NCI-H1436 treated with DMSO at 0.1 percent for 48 hours (cell line): Measurements from ENCODE around the gene CTTNBP2.
"Not testable (repeated sequence)": the region's sequence is repeated elsewhere in the genome, so short reads cannot be mapped to it uniquely, and the experiment has no call there.

Experiments used
- DNase-seq: peaks from one replicate; lab custom pipeline; 2025; lab: John Stamatoyannopoulos, UW

CTTNBP2 gene

DNA sequence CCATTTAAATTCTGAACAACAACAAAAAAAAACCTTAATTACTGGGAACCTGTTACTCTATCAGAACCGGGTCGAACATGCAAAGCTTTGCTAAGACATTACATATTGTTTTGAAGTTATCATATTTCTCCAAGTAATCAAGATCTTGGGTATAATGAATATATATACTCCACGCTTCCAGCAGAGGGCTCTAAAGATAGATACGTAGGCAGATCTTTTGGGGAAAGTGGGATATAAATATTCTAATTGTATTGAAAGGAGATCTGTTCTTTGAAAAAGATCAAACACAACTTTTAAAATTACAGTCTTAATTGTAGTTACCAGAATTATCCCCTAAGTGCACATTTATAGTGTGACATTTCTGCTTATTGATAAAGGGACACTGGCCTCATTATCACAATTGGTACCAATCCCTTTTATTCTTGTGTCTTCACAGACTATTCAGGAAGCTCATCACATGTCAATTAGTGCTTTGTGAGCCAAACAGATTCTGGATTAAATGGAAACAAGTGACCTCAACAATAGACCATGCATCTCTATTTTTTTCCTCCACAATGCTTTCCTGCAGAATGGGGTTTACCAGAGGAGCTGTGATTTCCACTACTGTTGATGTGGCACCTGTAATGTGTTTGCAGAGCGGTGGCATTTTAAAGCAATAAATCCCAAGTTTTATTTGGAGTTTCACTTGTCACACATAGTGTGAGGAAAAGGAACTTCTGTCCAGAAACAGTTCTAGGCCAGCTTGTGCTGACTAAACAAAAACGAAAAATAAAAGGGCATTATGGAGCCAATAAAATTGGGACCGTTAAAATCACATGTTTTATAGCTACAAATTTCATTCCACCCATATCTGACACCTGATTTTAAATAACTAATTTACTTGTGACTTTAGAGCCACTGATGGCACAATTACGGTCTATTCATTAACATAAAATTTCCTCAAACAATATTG lies 122.4 kb downstream of the CTTNBP2 start:
- no peak for DNase-seq

DNA sequence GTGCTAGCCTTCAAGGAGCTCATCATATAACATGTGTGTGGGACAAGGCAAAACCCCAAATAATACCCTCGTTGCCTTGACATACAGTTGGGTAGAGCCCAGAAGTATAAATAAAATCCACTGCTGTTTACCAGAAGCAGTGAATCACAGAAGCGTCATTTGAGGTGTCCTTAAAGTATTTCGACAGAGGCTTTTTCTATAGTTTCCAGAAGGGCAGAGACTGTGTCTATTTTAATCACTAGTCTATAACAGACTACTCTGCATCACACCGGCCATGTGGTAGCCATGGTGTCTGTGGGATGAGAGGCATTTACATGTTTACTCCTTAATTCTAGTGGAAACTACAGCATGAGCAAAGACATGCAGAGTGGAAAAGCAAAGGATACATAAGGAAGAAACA lies 131.3 kb downstream of the CTTNBP2 start:
- no peak for DNase-seq

DNA sequence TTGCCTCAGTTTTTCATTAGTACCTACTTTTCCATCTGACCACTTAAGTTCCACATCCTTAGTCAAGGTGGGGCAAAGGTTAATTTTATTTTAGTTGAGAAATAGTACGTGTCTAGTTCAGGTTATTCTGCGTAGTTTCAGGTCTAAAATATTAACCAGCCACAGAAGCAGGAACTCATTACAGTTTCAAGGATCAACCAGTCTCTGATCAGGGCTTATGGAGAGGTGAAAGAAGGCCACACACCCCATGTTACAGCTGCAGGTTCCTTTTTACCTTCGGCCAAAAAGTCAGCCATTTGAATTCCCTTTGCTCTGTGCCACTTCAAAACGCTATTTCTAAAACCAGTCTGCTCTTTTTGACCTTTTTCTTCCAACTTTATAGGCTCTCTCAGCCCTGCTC lies 134.2 kb downstream of the CTTNBP2 start:
- no peak for DNase-seq

DNA sequence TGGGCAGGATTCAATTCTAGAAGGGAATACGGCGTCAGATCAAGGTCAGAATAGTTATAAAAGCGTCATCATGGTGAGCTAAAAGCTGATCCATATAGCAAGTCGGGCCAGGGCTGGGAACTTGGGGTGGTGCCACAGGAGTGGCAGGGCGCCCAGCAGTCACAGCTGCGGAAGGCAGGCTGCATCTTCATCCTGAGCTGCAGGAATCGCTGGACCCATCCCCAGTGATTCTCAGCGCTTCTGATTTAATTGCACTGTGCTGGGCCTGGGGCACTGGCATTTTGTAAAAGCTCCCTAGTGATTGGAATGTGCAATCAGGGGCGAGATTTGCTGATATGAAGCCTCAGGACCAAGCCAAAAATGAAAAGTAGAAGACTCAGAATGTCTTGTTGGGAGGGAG lies 135.3 kb downstream of the CTTNBP2 start:
- no peak for DNase-seq

DNA sequence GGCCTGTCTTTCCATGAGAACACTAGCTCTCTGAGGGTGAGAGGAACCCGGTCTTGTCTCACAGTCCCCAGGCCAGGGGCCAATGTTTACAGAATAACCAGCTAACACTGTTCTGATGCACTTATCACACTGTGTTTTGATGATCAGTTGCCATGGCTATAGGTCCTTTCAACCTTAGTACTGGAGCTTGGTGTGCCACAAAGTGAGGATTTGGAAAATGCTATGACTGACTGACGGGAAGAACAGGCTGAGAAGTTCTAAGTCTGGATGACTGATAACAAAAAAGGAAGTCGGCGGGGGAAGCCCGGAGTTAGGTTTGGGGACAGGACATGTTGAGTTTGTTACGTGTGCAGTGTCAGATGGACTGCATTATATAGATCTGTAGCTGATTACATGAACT lies 141.8 kb downstream of the CTTNBP2 start:
- no peak for DNase-seq

DNA sequence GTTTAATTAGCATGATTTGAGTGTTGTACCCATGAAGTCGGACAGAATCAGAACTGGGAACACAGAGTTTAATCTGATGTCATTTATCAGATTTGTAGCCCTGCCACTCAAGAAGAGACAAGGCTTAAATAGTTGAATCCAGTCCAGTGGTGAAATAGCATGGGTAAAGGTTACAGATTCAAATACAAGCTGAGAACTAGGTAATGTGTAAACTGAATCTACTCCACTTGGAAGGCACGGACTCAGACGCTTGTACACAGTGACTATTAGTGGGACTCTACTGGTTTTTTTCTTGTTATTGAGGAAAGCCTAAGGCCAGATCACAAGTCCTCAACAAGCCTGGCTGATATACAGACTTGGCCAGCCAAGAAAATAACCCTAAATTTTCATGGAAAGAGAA lies 142.9 kb downstream of the CTTNBP2 start:
- no peak for DNase-seq

DNA sequence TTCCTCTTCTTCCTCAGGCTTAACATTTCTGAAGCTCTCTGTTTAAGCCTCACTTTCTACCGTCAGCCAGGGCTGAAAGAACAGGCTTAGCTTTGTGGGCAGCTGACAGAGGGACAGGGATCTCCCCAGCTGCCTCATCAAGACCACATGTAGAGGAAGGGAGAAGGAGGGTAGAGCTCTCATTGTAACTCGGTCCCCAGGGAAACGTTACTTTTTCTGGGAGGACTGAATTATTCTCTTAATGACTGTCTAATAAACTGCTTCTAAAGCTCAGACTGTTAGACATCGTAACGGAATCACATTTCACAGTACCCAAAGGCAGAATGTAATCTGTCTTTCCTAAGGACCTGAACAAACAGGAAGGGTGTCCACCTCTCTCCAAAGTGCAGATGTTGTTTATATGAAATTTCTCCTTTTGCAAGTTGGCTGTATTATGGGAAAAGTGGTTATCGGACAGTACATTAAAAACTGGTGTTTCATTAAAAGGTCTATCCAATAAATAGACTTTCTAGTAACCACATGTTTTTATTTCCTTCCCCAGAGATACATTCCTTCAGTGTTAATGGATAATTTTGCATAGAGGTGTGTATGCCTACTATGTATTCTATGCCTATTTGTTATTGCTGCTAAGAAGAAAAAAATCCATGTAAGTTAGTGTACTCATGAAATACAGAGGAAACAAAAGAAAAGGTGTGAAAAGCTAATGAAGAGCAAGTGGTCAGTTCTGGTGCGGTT lies 144.2 kb downstream of the CTTNBP2 start:
- DNase-seq, result no peak

DNA sequence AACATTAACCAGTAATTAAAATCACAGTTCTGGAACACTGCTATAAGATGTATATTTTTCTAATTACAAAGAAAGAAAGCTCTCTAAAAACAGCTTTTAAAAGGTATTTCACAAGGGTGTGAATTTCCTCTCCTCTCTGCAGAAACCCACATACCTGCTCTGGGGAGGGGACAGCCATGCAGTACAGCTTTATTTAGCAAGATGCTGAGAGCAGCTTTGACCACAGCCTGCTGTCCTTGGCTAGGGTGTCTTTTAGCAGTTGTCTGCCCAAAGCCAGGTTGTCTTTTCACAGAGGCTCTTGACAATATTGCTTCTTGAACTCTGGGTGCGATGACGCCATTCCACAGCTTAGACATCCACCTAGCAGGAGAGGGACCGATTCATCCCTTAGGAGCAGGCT lies 148.3 kb downstream of the CTTNBP2 start:
- no peak for DNase-seq

DNA sequence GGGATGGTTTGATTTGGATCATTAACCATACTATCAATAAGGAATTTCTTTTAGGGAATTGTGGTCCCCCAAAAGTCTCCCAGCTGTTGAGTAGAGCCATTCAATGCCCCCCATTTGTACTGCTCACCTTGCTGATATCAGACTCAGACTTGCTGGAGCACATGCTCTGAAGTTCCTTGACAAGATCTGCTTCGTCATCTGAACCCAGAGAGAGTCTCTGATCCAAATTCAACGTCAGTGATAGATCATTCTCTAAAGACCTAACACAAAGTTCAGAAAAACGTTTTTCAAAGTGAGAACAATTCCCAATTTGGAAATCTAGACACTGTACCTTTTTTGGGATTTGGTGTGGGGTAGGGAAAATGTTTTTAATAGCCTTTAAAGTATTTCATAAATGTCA lies 153.9 kb downstream of the CTTNBP2 start:
- no peak for DNase-seq

DNA sequence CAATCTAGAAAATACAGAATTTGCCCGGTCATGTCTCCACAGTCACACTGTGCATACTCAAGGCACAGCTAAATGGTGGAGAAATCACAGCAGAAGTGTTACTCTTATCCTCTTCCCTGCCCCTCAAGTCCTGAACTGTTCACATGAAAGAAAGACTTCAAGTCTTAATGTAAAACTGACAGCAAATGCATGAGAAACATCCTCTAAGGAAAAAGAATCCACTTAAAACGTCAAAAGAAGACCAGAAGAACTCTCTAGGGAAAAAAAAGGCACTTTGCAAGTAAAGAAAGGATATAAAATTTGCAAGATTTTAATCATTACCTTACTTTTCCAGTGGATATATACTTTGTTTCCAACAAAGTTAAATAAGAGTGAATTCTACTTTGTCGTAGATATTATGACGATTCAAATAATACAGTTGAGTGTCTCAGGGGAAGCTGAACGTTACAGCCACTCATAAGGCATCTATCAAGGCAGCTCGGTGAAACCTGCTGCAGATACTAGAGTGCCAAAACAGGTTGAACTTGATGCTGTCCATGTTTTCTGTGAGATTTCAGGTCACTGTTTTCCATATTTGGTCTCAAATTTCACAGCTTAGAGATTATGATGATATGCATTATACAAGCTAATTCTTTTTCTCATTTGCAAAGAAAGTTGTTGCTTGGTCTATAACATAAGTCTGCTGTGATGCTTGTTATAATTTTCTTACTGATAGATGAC lies 155.0 kb downstream of the CTTNBP2 start:
- DNase-seq, result no peak

DNA sequence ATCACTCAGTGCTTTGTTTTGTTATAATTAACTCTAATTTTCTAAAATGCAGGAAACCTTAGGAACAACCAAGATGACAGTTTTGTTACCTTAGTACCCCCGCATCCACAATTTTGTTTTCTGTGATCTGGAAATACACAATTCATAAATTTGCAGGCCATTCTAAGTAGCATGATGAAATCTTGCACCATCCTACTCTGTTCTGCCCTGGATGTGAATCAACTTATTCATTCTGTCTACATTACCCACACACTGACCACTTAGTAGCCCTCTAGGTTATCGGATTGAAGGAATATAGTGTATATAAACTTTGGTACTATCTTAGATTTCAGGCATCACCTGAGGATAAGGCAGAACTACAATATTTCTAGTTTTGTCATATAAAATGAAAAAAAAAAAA lies 155.9 kb downstream of the CTTNBP2 start:
- no peak for DNase-seq

DNA sequence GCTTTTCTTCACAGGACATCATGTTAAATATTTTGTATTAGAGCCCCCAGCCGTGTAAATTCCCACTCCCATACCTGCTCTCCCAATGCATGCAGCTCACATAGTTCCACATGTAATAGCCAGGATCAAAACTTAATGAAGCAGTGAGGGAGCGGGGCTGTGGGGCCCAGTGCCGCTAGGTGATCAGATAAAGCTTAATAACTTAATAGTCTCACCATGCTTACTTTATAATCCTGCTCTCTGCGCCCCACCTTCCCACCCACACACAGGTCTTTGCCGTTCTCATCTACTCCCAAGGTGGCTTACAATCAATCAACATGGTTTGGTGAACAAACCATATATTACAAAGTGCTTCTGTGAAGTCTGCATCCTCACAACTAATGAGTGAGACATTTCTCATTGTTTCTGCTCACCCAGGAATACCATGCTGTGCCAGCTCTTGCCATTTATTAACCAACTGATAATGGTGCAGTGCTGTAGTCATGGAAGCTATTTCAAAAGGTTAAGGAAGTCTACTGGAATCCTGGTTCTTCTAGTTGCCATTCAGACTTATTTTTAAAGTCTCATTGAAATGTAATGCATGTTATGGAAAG lies 156.4 kb downstream of the CTTNBP2 start:
- no peak for DNase-seq

DNA sequence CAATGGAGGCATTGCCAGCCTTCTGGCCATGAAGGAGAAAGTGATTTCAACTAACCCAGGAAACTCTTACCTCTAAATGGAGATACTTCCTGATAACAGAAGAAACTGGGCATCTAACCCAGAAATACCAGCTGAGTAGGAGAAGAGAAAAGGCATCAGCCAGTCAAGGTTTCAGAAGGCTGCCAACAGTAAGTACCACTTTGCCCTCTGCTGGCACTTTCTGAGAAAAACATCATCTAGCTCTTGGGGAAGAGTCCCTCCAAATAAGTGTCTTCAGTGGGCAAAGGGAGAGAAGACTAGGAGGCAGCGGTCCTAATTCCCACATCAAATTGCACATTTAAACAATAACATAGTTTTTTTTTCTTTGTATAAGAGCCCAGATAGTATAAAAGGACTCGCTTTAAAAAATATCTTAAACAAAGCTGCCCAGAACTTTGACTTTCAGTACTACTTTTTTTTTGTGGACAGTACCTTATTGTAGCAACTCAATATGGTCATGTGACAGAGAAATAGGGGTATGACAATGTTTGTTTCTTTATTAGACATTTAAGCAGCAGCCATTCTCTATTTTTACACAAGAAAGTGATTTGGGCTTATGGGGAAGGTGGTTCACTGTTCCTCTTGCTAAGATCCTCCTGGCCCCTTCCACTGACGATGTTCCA lies 157.3 kb downstream of the CTTNBP2 start:
- DNase-seq, result no peak

DNA sequence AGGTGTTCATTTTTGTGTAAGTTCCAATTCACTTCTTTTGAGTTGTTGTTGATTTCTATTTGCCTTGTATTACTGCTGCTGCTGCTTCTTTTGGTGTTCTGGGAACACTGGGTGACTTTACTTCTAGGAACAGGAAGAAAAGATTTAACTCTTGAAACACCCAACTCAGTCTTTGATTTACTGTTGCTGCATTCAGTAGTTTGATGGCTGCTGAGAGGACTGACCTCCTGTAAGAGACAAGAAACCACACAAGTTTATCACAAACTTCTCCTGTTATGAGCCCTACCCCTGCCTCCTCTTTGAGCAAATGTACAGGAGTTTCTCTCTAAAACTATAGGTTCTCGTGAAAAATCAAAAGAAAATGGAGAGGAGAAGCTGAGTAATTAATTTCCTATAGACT lies 161.7 kb downstream of the CTTNBP2 start:
- DNase-seq, result no peak

DNA sequence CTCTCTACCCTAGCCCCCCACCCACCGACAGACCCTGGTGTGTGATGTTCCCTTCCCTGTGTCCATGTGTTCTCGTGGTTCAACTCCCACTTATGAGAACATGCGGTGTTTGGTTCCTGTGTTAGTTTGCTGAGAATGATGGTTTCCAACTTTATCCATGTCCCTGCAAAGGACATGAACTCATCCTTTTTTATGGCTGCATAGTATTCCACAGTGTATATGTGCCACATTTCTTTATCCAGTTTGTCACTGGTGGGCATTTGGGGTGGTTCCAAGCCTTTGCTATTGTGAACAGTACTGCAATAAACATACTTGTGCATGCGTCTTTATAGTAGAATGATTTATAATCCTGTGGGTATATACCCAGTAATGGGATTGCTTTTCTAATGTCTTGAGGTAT lies 165.1 kb downstream of the CTTNBP2 start:
- not testable (repeated sequence) for DNase-seq

DNA sequence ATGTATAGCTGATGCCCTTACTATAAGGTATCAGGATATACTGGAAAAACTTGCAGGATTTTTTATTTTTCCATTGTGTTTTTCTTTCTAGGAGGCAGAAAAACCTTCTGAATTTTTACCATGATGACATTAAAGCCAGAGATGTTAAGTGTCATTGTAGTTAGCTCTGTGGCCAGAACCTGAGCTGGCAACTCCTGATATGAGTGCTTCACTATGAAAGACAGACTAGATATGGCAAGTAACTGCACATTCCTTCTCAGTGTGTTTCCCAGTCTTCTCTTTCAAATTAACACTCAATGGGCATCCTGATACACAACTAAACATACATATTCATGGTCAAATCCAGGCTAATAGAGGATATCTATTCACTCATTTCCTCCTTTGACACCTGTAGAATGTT lies 166.2 kb downstream of the CTTNBP2 start:
- no peak for DNase-seq

DNA sequence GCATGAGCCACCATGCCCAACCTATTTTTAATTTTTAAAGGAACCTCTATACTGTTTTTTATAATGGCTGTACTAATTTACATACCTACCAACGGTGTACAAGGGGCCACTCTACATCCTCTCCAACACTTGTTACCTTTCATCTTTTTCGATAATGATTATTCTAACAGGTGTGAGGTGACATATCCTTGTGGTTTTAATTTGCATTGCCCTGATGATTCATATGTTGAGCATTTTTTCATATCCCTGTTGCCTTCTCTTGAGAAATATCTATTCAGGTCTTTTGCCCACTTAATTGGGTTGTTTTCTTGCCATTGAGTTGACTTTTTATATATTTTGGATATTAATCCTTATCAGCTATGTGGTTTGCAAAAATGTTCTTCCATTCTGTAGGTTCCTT lies 167.0 kb downstream of the CTTNBP2 start:
- no peak for DNase-seq

DNA sequence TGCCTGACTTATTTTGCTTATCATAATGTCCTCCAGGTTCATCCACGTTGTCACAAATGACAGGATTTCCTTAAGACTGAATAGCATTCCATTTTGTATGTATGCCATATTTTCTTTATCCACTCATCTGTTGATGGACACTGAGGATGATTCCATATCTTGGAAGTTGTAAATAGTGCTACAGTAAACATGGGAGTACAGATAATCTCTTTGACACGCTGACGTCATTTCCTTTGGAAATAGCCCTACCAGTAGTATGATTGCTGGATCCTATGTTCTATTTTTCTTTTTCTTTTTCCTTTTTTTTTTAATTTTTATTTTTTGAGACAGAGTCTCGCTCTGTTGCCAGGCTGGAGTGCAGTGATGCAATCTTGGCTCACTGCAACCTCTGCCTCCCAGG lies 167.6 kb downstream of the CTTNBP2 start:
- DNase-seq, result no peak

DNA sequence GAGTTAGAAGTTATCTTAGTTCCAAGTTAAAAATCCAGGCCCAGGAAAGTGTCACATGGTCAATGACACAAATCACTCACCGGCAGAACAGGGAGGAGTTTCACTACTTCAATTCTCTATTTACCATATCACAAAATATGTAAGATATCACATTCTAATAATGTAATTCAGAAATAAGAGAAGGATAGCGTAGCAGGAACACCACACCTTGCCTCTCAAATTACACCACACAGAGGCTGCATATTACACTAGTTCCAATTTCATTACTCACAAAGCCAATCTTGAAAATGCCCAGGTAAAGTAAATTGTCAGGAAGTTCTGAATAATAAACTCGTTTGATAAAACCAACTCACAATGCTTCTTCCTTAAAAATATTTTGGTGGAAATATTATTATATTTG lies 169.2 kb downstream of the CTTNBP2 start:
- no peak for DNase-seq

DNA sequence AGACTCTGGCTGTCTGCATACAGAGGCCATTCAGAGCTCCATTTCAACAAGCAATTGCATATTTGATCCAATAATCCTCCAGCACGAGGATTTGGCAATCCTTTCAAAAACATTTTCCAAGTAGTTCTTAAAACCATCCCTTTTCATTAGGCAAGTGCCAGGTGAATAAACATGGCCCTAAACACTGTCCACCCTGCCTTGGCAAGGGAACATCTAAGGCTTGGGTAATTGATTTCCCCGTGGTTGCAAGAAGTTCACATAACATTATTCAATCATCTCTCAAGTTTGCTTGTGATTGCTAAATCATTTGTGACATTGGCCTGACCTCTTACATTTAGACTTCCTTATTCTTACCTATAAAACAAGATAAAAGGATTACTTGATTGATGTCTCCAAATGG lies 175.2 kb downstream of the CTTNBP2 start:
- no peak for DNase-seq

DNA sequence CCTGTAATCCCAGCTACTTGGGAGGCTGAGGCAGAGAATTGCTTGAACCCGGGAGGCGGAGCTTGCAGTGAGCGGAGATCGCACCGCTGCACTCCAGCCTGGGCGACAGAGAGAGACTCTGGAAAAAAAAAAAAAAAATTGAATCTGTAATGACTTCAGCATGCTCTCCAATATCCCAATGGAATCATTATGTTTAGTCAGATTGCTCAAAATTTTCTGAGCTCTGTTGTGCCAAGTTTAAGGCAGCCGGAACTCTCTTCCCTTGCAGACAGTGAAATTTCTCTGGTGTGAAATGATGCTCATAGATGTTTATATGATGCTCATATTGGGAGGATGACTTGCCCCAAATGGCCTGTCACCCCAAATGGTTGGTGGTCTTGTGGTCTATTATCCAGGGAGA lies 180.9 kb downstream of the CTTNBP2 start:
- DNase-seq, result no peak

DNA sequence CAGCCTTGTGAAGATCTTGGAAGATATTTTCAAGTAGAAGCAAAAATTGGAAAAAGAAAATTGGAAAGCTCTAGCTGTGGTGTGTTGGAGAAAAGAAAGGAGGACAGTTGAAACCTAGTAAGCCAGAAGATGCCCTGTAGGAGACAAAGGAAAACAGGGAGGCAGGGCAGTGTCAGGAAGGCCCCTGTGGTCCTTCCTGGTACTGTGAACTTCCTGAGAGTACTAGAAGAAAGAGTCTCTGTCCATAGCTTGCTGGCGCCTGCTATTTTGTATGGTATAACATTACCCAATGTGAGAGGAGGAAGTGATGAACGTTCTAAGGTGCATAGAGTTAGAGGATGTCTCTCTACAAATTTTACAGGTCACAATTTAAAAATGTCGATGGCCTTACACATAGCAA lies 183.1 kb downstream of the CTTNBP2 start:
- no peak for DNase-seq
